Suprapubic skin (tissue), 4 donors: ENCODE data around the gene KRT71.

Experiments used
- POLR2A ChIP-seq, 2 donors: fragments of 450-650 bp; IDR thresholded peaks; one replicate each; pipeline ENCODE4 v1.6.1; 2017; ENCODE audit warnings: antibody characterized with exemption in 2 of 2, mild to moderate bottlenecking in 2 of 2, moderate library complexity in 2 of 2
- POLR2AphosphoS5 ChIP-seq, 3 donors: sonication (generic); formaldehyde crosslinking; IDR thresholded peaks; one replicate each; pipeline ENCODE4 v1.6.1; 2017; ENCODE audit warnings: antibody characterized with exemption in 3 of 3
- TF ChIP-seq, protein P1 (sequence below), 2 donors: fragments of 200-600 bp in 1 of 2; fragments of 450-650 bp in 1 of 2; sonication (generic) in 1 of 2; IDR thresholded peaks; one replicate each; pipeline ENCODE4 v1.5.1; 2016 to 2019; ENCODE audit warnings: antibody characterized with exemption in 2 of 2, mild to moderate bottlenecking in 1 of 2, moderate library complexity in 1 of 2

GRCh38 chr12:52570511-52570910 is 17.6 kb upstream of the KRT71 start:
- TF ChIP-seq, protein P1, sequence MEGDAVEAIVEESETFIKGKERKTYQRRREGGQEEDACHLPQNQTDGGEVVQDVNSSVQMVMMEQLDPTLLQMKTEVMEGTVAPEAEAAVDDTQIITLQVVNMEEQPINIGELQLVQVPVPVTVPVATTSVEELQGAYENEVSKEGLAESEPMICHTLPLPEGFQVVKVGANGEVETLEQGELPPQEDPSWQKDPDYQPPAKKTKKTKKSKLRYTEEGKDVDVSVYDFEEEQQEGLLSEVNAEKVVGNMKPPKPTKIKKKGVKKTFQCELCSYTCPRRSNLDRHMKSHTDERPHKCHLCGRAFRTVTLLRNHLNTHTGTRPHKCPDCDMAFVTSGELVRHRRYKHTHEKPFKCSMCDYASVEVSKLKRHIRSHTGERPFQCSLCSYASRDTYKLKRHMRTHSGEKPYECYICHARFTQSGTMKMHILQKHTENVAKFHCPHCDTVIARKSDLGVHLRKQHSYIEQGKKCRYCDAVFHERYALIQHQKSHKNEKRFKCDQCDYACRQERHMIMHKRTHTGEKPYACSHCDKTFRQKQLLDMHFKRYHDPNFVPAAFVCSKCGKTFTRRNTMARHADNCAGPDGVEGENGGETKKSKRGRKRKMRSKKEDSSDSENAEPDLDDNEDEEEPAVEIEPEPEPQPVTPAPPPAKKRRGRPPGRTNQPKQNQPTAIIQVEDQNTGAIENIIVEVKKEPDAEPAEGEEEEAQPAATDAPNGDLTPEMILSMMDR (IDR thresholded peaks at IDR 0.05) = no peak
- TF ChIP-seq POLR2AphosphoS5 (IDR thresholded peaks at IDR 0.05) (no peak), POLR2A (IDR thresholded peaks at IDR 0.05) (no peak)
